HUES6 (cell line): ENCODE measurements around the gene TRIM73.
"Not testable (repeated sequence)": the region's sequence is repeated elsewhere in the genome, so short reads cannot be mapped to it uniquely, and the experiment has no call there.

Experiments
- H3K27ac ChIP-seq: 2 replicates; pipeline ENCODE4 v1.7.0; 2013; ENCODE audit warnings: low read depth, mild to moderate bottlenecking, low read length, inconsistent platforms
- H3K27me3 ChIP-seq: 2 replicates; pipeline ENCODE4 v1.6.1; 2013; ENCODE audit warnings: low read length; ENCODE audit not compliant: control insufficient read depth, insufficient read depth
- H3K36me3 ChIP-seq: 2 replicates; pipeline ENCODE4 v1.6.1; 2013; ENCODE audit warnings: low read length; ENCODE audit not compliant: control insufficient read depth, insufficient read depth
- H3K4me1 ChIP-seq: 2 replicates; pipeline ENCODE4 v1.6.1; 2013; ENCODE audit warnings: low read length; ENCODE audit not compliant: control insufficient read depth, insufficient read depth
- H3K4me3 ChIP-seq: 2 replicates; pipeline ENCODE4 v1.5.1; 2013; ENCODE audit warnings: low read depth, low read length
- H3K9ac ChIP-seq: one replicate; pipeline ENCODE4 v1.6.1; 2013; ENCODE audit warnings: mild to moderate bottlenecking, low read length
- H3K9me3 ChIP-seq: 2 replicates; pipeline ENCODE4 v1.6.1; 2013; ENCODE audit warnings: low read depth, low read length; ENCODE audit not compliant: control insufficient read depth, insufficient read depth

TRIM73 gene

GRCh38 chr7:75395329-75395728, at the start of gene TRIM73:
Gene TRIM73 (plus strand): TSS chr7:75395629. CDS start chr7:75398934, 3,305 bp downstream.
- not testable (repeated sequence) for H3K9ac ChIP-seq, H3K4me1 ChIP-seq, H3K4me3 ChIP-seq, H3K27ac ChIP-seq, H3K9me3 ChIP-seq, H3K27me3 ChIP-seq, H3K36me3 ChIP-seq

DNA sequence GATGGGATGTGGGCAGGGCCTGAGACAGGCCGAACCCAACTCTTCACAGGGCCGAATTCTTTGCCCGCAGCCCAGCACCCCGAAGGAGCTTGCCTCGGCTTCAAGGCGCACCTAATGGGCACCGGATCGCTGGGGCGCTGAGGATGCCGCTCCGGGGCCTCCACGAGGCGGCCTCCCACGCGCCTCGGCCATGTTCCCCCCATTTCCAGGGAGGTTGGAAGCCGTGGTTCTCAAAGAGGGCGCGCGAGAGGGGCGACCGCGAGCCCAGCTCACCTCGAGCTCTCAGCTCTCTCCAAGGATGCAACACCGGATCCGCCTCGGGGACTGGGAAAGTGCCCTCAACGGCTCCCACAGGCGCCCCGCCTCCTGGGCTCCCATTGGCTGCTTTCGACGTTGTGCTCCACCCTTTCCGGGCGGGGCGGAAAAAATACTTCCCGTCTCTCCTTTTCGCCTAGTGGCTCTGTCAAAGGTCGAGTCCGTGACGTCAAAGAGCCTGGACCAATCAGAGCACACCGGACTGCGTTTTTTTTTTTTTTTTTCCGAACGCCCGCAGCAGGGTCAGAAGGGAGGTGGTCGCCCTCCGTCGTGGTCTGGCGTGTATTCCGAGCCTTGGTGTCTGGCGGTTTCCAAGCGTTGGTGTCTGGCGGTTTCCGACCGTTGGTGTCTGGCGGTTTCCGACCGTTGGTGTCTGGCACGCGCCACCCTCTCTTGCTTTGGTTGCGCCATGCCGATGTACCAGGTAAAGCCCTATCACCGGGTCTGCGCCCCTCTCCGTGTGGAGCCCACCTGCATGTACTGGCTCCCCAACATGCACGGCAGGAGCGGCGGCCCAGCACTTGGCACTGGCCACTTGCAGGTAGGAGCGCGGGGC, 36.5 kb upstream of the TRIM73 start:
- H3K4me1 ChIP-seq, H3K27ac ChIP-seq, H3K9ac ChIP-seq, H3K27me3 ChIP-seq, H3K4me3 ChIP-seq, H3K36me3 ChIP-seq, H3K9me3 ChIP-seq: not testable (repeated sequence)

DNA sequence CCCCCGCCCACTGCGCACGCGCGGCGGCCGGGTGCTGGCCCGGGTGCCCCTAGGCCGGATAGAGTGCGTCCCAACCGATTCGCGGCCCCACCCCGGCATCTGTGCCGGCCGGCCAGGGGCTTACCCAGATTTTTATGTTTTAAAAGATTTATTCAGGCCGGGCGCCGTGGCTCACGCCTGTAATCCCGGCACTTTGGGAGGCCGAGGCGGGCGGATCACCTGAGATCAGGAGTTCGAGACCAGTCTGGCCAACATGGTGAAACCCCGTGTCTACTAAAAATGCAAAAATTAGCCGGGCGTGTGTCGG, 35.9 kb upstream of the TRIM73 start:
- H3K9me3 ChIP-seq, H3K9ac ChIP-seq, H3K4me3 ChIP-seq, H3K27me3 ChIP-seq, H3K4me1 ChIP-seq, H3K36me3 ChIP-seq, H3K27ac ChIP-seq: not testable (repeated sequence)

DNA sequence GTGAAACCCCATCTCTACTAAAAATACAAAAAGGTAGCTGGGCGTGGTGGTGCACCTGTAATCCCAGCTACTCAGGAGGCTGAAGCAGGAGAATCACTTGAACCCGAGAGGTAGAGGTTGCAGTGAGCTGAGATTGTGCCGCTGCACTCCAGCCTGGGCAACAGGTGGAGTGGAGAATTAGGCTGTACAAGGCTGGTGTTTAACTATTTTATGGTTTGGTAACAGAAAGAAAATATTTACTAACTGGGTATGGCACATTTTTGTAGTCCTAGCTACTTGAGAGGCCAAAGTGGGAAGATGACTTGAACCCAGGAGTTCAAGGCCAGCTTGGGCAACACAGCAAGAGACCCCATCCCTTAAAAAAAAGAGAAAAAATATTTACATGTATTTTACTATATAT, 31.4 kb upstream of the TRIM73 start:
- H3K9ac ChIP-seq, H3K4me1 ChIP-seq, H3K36me3 ChIP-seq, H3K27ac ChIP-seq, H3K27me3 ChIP-seq, H3K9me3 ChIP-seq, H3K4me3 ChIP-seq: not testable (repeated sequence)

GRCh38 chr7:75366643-75367042, 28.8 kb upstream of the TRIM73 start:
- H3K36me3 ChIP-seq, H3K27me3 ChIP-seq, H3K9ac ChIP-seq, H3K27ac ChIP-seq, H3K4me1 ChIP-seq, H3K4me3 ChIP-seq, H3K9me3 ChIP-seq: not testable (repeated sequence)

- not testable (repeated sequence) for H3K27me3 ChIP-seq, H3K9me3 ChIP-seq, H3K4me1 ChIP-seq
Observed at GRCh38 chr7:75367313-75367712, 28.1 kb upstream of the TRIM73 start.

GRCh38 chr7:75374144-75374518, 21.3 kb upstream of the TRIM73 start:
- not testable (repeated sequence) for H3K4me1 ChIP-seq, H3K4me3 ChIP-seq, H3K27me3 ChIP-seq, H3K27ac ChIP-seq, H3K36me3 ChIP-seq, H3K9ac ChIP-seq, H3K9me3 ChIP-seq

More at GRCh38 chr7:75367313-75367712, 28.1 kb upstream of the TRIM73 start:
- not testable (repeated sequence) for H3K36me3 ChIP-seq, H3K4me3 ChIP-seq, H3K9ac ChIP-seq, H3K27ac ChIP-seq

- H3K36me3 ChIP-seq, H3K9ac ChIP-seq, H3K27me3 ChIP-seq, H3K27ac ChIP-seq, H3K9me3 ChIP-seq, H3K4me1 ChIP-seq, H3K4me3 ChIP-seq: not testable (repeated sequence)
Observed at GRCh38 chr7:75374519-75375317, 20.7 kb upstream of the TRIM73 start.

DNA sequence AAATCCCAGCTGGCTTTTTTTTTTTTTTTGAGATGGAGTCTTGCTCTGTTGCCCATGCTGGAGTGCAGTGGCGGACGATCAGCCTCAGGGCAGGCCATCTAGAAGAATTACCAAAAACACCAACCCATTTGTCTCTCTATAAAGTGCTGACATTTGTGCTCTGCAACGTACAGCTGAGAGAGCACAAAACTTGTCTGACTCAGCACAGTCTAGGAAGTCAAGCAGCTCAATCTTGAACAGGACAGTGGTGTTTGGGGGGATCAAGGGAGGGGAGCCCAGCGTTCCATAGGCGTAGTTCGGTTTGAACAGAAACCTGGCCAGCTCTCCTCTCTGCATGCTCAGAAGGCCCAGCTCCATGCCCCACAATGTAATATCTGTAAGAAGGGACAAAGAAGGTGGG, 2.2 kb upstream of the TRIM73 start:
- not testable (repeated sequence) for H3K4me1 ChIP-seq, H3K4me3 ChIP-seq, H3K27me3 ChIP-seq, H3K36me3 ChIP-seq, H3K9ac ChIP-seq, H3K27ac ChIP-seq, H3K9me3 ChIP-seq

DNA sequence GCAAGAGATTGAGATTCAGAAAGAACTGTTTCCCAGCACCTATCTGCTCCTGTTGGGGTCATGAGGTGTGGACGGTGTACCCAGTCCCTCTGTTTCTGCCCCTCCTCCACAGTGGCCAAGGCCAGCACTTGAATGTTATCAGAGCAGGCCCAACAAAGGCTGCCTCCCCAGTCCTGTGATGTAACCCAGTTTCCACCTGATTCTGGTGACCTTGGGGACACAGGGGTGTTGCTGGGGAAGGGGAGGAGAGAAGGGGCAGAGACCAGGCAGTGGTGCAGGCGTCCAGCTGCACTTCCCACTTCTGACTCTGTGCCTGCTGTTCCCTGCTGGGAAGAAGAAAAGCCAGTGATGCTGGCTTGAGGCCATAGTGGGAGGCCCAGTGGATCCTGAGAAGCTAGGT, 2.4 kb downstream of the TRIM73 start:
- H3K9ac ChIP-seq, H3K4me3 ChIP-seq, H3K4me1 ChIP-seq, H3K27me3 ChIP-seq, H3K27ac ChIP-seq, H3K36me3 ChIP-seq, H3K9me3 ChIP-seq: not testable (repeated sequence)

DNA sequence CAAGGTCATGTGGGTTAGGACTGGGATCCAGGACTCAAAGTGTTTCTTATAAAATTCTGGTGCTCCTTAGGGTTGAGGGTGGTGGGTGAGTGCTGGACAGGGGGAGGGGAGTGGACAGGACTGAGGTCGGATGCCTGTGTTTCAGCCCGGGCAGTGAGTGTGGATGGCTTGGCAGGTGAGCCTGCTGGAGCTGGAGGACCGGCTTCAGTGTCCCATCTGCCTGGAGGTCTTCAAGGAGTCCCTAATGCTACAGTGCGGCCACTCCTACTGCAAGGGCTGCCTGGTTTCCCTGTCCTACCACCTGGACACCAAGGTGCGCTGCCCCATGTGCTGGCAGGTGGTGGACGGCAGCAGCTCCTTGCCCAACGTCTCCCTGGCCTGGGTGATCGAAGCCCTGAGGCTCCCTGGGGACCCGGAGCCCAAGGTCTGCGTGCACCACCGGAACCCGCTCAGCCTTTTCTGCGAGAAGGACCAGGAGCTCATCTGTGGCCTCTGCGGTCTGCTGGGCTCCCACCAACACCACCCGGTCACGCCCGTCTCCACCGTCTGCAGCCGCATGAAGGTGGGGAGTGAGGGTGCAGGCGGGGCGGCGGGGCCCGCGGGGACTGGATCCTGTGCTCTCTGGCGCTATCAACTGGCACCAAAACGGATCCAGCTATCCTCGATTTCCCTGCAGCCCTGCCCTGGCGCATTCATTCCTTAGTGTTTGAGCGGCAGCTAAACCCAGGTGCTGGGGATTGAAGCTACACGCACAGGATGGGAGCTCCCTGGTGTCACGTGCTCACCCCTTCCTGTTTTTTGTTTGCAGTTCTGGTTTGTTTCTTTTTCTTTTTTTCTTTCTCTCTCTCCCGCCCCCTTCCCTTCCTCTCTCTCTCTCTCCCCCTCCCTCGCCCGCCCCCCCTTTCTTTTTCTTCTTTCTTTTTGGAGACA, 3.6 kb downstream of the TRIM73 start:
- H3K9me3 ChIP-seq, H3K4me3 ChIP-seq, H3K27me3 ChIP-seq, H3K9ac ChIP-seq, H3K36me3 ChIP-seq, H3K4me1 ChIP-seq, H3K27ac ChIP-seq: not testable (repeated sequence)
